ENCODE data around the gene ISCA2. TPM values are rescaled to one million over a fixed set of nuclear protein-coding genes. Genes with fewer than 3 reads are reported as not detected.

ISCA2 gene
- total and polyA plus RNA-seq, 2 donors (not counting 3 experiments of a cell fraction or from before 2014, with no cell fraction given): 22.6 to 25.7 TPM

- FAIRE-seq (no peak), DNase-seq (ENCODE audit: low read depth, low spot score) (no peak)
- ChIA-PET POLR2A (no interaction called here), CTCF (interaction anchor here (1.1 to 5.5 kb wide), 3 partner anchors 10 to 45 kb away, joined by 3 to 43 read pairs (median 7); no protein-coding TSS in a partner anchor)
- Histone ChIP-seq H3K9ac (replicated peaks; ENCODE audit: extremely low read depth, insufficient read depth, low read length) (no peak overlapping the region), H3K4me1 (ENCODE audit: control insufficient read depth, extremely low read depth, insufficient read depth, low read length) (peaks cover 8% of the 10 kb centered on the region), H3K4me2 (ENCODE audit: insufficient read depth, low read length) (no peak overlapping the region), H3K36me3 (ENCODE audit: control insufficient read depth in 2 of 2, extremely low read depth in 1 of 2, insufficient read depth in 2 of 2, low read length in 2 of 2) (no peaks in the 10 kb centered on the region), H2AFZ (ENCODE audit: low read depth, low read length) (no peak overlapping the region), H3K4me3 (replicated peaks in 1 of 3; ENCODE audit: insufficient read depth in 1 of 3, low read depth in 1 of 3, low read length in 3 of 3) (no peak overlapping the region), H3K9me3 (replicated peaks; ENCODE audit: control insufficient read depth, insufficient read depth, low read length) (no peaks in the 10 kb centered on the region), H3K27me3 (ENCODE audit: control insufficient read depth in 2 of 2, insufficient read depth in 2 of 2, low read length in 2 of 2) (peaks cover 1 to 3% of the 10 kb centered on the region in 2 experiments), H4K20me1 (replicated peaks; ENCODE audit: control insufficient read depth, extremely low read depth, insufficient read depth, low read length) (no peaks in the 10 kb centered on the region), H3K79me2 (ENCODE audit: control insufficient read depth, insufficient read depth, low read length) (no peaks in the 10 kb centered on the region), H3K9me1 (replicated peaks; ENCODE audit: control insufficient read depth, extremely low read depth, insufficient read depth, low read length) (no peaks in the 10 kb centered on the region), H3K27ac (ENCODE audit: insufficient read depth, low read depth, low read length) (no peak overlapping the region)
- BruUV-seq (replicated peaks): no TSS peak
- dilution Hi-C loops (cut with MboI; ENCODE audit: extremely low pct_ligation_motif_present, low sequenced_read_pairs) (no loop called here), intact Hi-C loops (cut with micrococcal nuclease) (no loop called here)
- no peak for TF ChIP-seq POLR2AphosphoS5 (IDR thresholded peaks at IDR 0.05; ENCODE audit: insufficient read depth, low read depth, low read length)
- TF ChIP-seq POLR2A (IDR thresholded peaks at IDR 0.05; ENCODE audit: low read depth, low read length): no peak
- no peak for TF ChIP-seq CTCF (IDR thresholded peaks at IDR 0.05; ENCODE audit: extremely low read depth in 1 of 2, insufficient read depth in 1 of 2, low read depth in 1 of 2, low read length in 2 of 2)
- TF ChIP-seq GATA2 (IDR thresholded peaks at IDR 0.05; ENCODE audit: insufficient read depth, insufficient read length, low read depth, low read length): no peak
- TF ChIP-seq JUN (IDR thresholded peaks at IDR 0.05; ENCODE audit: borderline replicate concordance, insufficient read depth, insufficient read length, low read depth): no peak
- TF ChIP-seq MYC (IDR thresholded peaks at IDR 0.05; ENCODE audit: low read depth, low read length): no peak
- no peak for TF ChIP-seq MAX (IDR thresholded peaks at IDR 0.05; ENCODE audit: insufficient read depth, insufficient read length)
- no peak for TF ChIP-seq FOS (IDR thresholded peaks at IDR 0.05; ENCODE audit: borderline replicate concordance, insufficient read depth, low read length)
- TF ChIP-seq EZH2 (IDR thresholded peaks at IDR 0.05; ENCODE audit: borderline replicate concordance, low read depth, low read length, severe bottlenecking): no peak
These were observed 36.6 kb upstream of the ISCA2 start for GRCh38 chr14:74456684-74457564.
